ENCODE results near the gene TRPC6.

- TF ChIP-seq CTCF (IDR thresholded peaks at IDR 0.05) (no peak), POLR2A (IDR thresholded peaks at IDR 0.05; ENCODE audit: low read depth) (no peak), EP300 (IDR thresholded peaks at IDR 0.05) (no peak), POLR2AphosphoS5 (IDR thresholded peaks at IDR 0.05) (no peak)
These were observed 62.0 kb downstream of the TRPC6 start for GRCh38 chr11:101521821-101522220.

All from esophagus muscularis mucosa (tissue), 4 donors.